GM13976 (cell line): Measurements from ENCODE around the gene B3GNT3.
"Not testable (repeated sequence)": the region's sequence is repeated elsewhere in the genome, so short reads cannot be mapped to it uniquely, and the experiment has no call there.

ENCODE experiments used
- DNase-seq: peaks from one replicate; pipeline ENCODE4 v3.0.0; 2012; ENCODE audit warnings: low spot score
- CTCF ChIP-seq: IDR thresholded peaks from 2 replicates; pipeline ENCODE4 v1.5.1; 2012; ENCODE audit warnings: borderline replicate concordance, mild to moderate bottlenecking; ENCODE audit not compliant: insufficient read depth; ENCODE audit errors: extremely low read depth, missing control alignments, control extremely low read depth
- in situ Hi-C: fragments of 300-500 bp; cut with MboI; formaldehyde crosslinking; loops from one replicate; pipeline ENCODE4 v1.12.0; 2022; ENCODE audit warnings: low sequenced_read_pairs, mixed read lengths, inconsistent platforms; ENCODE audit not compliant: unreplicated experiment

The B3GNT3 gene

GRCh38 chr19:17766543-17767131 is 28.3 kb upstream of the B3GNT3 start:
- DNase-seq, result peak; percentile 74
- peak; percentile 88 for TF ChIP-seq CTCF
- in situ Hi-C loops, result no loop called here

GRCh38 chr19:17767559-17767958 is 27.4 kb upstream of the B3GNT3 start:
- in situ Hi-C loops, result no loop called here
- DNase-seq, result no peak
- TF ChIP-seq CTCF, result no peak

GRCh38 chr19:17770613-17771012 is 24.3 kb upstream of the B3GNT3 start:
- in situ Hi-C loops, result loop anchor here (5.0 kb wide), 1 partner anchor 58 kb away; no protein-coding TSS in a partner anchor

GRCh38 chr19:17772172-17772571 is 22.8 kb upstream of the B3GNT3 start:
- in situ Hi-C loops, result loop anchor here (5.0 kb wide), 1 partner anchor 60 kb away; no protein-coding TSS in a partner anchor
- TF ChIP-seq CTCF, result no peak
- DNase-seq, result no peak

More at GRCh38 chr19:17770613-17771012, 24.3 kb upstream of the B3GNT3 start:
- TF ChIP-seq CTCF, result no peak
- no peak for DNase-seq

- TF ChIP-seq CTCF, result peak; percentile 47
- DNase-seq, result no peak
- in situ Hi-C loops, result no loop called here
Observed at GRCh38 chr19:17775245-17775927, 19.6 kb upstream of the B3GNT3 start.

- DNase-seq, result peak; percentile 93
- no peak for TF ChIP-seq CTCF
- in situ Hi-C loops, result no loop called here
Observed at GRCh38 chr19:17775991-17776803, 18.7 kb upstream of the B3GNT3 start.

- DNase-seq, in situ Hi-C loops: not testable (repeated sequence)
Observed at GRCh38 chr19:17777840-17778239, 17.1 kb upstream of the B3GNT3 start.
